Right forelimb (tissue), 1 donor: ENCODE data around the gene MRPL12.

ENCODE experiments used
- DNase-seq: peaks from one replicate; pipeline ENCODE4 v3.0.0-alpha.2; 2018

The MRPL12 gene

GRCh38 chr17:81703747-81704654 is 834 bp downstream of the MRPL12 start:
- DNase-seq, result no peak

- DNase-seq, result no peak
Measured at GRCh38 chr17:81705518-81706231, 2.5 kb downstream of the MRPL12 start.

GRCh38 chr17:81706232-81706611 is 3.1 kb downstream of the MRPL12 start:
- no peak for DNase-seq

GRCh38 chr17:81706757-81707624 is 3.8 kb downstream of the MRPL12 start:
- DNase-seq, result no peak

GRCh38 chr17:81707725-81708646 is 4.8 kb downstream of the MRPL12 start:
- no peak for DNase-seq

- DNase-seq, result no peak
Measured at GRCh38 chr17:81708739-81709185, 5.6 kb downstream of the MRPL12 start.

GRCh38 chr17:81710514-81711308 is 7.5 kb downstream of the MRPL12 start:
- no peak for DNase-seq

GRCh38 chr17:81711814-81712467 is 8.8 kb downstream of the MRPL12 start, which contains the start of gene SLC25A10:
SLC25A10 (plus strand) TSS chr17:81712284; CDS start chr17:81712427, 143 bp downstream.
- peak; percentile 82 for DNase-seq

GRCh38 chr17:81712468-81713003 is 9.4 kb downstream of the MRPL12 start:
- DNase-seq, result no peak

GRCh38 chr17:81713004-81713555 is 9.9 kb downstream of the MRPL12 start:
- DNase-seq, result no peak

GRCh38 chr17:81713556-81714411 is 10.6 kb downstream of the MRPL12 start:
- no peak for DNase-seq

GRCh38 chr17:81714412-81715106 is 11.4 kb downstream of the MRPL12 start:
- DNase-seq, result no peak

GRCh38 chr17:81715107-81715871 is 12.1 kb downstream of the MRPL12 start:
- DNase-seq, result no peak

- no peak for DNase-seq
Measured at GRCh38 chr17:81715872-81716673, 12.9 kb downstream of the MRPL12 start.

- DNase-seq, result no peak
Measured at GRCh38 chr17:81716674-81716996, 13.5 kb downstream of the MRPL12 start.

GRCh38 chr17:81717049-81717765 is 14.0 kb downstream of the MRPL12 start:
- DNase-seq, result no peak
